Measurements from ENCODE around the gene MTX1.

Gene MTX1

DNA sequence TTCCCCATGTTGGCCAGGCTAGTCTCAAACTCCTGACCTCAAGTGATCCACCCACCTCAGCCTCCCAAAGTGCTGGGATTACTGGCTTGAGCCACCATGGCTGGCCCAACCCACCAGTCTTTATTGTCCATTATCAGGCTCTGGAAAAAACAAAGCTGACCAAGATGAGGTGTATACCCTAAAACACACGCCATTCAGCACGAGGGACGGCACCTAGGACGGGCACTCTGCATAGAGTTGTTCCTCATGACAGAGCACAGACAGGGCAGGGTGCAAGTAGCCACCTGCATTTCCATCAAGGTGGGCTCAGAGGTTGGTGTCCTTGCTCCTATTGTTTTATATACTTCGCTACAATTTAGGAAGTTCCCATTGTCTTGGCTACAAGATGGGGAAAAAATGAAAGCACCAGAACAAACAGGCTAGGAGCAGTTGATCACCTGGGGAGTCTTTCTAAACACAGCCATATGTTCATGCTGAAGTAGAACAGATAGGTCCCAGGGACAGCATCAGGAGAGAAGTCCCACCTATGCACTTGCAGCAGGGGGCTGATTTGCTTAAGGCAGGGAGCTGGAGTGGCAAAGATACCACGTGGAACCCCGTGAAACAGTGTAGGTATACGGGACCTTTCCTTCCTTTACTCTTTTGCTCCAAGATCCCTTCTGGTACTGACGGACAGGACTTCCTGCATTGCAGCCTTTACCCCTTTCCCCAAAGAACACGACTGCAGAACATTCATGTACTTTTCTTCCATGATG lies 39.9 kb upstream of the MTX1 start:
- H3K27me3 ChIP-seq (ENCODE audit: insufficient read depth, low read length), result no peaks in the 10 kb centered on the region
- H3K79me2 ChIP-seq (ENCODE audit: control insufficient read depth, insufficient read depth, low read length, unreplicated experiment), result peaks cover 16% of the 10 kb centered on the region
- H2AFZ ChIP-seq (ENCODE audit: low read length, unreplicated experiment), result no peak overlapping the region
- no peak overlapping the region for H3K4me3 ChIP-seq (ENCODE audit: low read depth, low read length)
- H3K27ac ChIP-seq (ENCODE audit: low read depth, low read length), result no peak overlapping the region
- H3K36me3 ChIP-seq (ENCODE audit: insufficient read depth, low read length), result no peaks in the 10 kb centered on the region
- peaks cover 6% of the 10 kb centered on the region for H3K4me1 ChIP-seq (ENCODE audit: control insufficient read depth, insufficient read depth, low read length, unreplicated experiment)

DNA sequence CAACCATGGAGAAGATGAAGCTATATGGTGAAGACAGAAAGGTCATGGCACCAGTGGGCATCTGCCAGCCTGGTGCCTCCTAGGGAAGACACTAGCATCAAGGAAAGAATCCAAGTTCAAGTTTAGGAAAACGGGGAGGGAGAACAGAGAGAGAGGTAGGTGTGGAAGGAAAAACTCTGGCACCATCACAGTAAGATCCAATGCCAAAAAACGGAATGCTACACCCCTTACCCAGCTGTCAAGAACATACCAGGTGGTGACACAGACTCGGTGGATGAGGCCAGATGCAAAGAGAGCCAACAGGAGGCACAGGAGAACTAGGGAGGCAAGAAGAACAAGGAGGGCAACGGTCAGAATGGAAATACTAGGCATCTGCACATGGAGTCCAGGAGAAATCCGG lies 39.0 kb upstream of the MTX1 start:
- H3K27me3 ChIP-seq (ENCODE audit: insufficient read depth, low read length), result no peaks in the 10 kb centered on the region
- H2AFZ ChIP-seq (ENCODE audit: low read length, unreplicated experiment), result no peak overlapping the region
- no peak overlapping the region for H3K4me3 ChIP-seq (ENCODE audit: low read depth, low read length)
- H3K27ac ChIP-seq (ENCODE audit: low read depth, low read length), result no peak overlapping the region
- H3K36me3 ChIP-seq (ENCODE audit: insufficient read depth, low read length), result no peaks in the 10 kb centered on the region
- peaks cover 23% of the 10 kb centered on the region for H3K79me2 ChIP-seq (ENCODE audit: control insufficient read depth, insufficient read depth, low read length, unreplicated experiment)
- H3K4me1 ChIP-seq (ENCODE audit: control insufficient read depth, insufficient read depth, low read length, unreplicated experiment), result peaks cover 6% of the 10 kb centered on the region

DNA sequence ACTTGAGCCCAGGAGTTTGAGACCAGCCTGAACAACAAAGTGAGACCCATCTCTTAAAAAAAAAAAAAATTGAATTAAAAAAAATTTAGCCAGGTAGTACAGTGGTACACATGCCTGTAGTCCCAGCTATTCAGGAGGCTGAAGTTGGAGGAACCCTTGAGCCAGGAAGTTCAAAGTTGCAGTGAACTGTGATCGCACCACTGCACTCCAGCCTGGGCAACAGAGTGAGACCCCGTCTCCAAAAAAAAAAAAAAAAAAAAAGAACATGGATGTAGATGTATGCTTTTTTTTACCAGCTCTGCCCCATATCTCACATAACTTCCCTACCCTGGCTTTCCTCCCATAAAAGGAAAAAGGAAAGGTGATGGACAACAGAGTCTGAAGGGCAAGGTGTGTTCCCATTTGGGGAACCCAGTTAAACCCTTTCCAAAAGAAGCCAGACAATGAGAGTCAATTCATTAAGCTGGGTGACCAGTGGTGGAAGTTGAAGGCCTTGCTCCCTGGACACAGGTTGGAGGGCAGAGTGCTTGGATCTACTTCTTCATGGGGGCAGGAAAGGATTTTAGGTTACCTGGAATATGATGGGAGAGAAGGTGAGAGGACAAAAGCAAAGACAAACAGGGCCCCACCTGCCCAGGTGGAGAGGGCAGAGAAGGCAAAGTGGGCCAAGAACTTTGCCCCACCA lies 38.3 kb upstream of the MTX1 start:
- Histone ChIP-seq H3K27me3 (ENCODE audit: insufficient read depth, low read length) (no peaks in the 10 kb centered on the region), H2AFZ (ENCODE audit: low read length, unreplicated experiment) (no peak overlapping the region), H3K4me3 (ENCODE audit: low read depth, low read length) (no peak overlapping the region), H3K27ac (ENCODE audit: low read depth, low read length) (no peak overlapping the region), H3K79me2 (ENCODE audit: control insufficient read depth, insufficient read depth, low read length, unreplicated experiment) (peaks cover 23% of the 10 kb centered on the region), H3K36me3 (ENCODE audit: insufficient read depth, low read length) (no peaks in the 10 kb centered on the region), H3K4me1 (ENCODE audit: control insufficient read depth, insufficient read depth, low read length, unreplicated experiment) (peaks cover 6% of the 10 kb centered on the region)

DNA sequence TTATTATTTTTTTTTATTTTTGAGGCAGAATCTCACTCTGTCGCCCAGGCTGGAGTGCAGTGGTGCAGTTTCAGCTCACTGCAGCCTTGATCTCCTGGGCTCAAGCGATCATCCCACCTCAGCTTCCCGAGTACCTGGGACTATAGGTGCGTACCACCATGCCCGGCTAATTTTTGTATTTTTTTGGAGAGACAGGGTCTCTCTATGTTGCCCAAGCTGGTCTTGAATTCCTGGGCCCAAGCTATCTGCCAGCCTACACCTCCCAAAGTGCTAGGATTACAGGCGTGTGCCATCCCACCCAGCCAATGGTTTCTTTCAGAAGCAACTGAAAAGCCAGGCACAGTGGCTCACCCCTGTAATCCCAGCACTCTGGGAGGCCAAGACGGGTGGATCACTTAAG lies 37.7 kb upstream of the MTX1 start:
- Histone ChIP-seq H3K4me1 (ENCODE audit: control insufficient read depth, insufficient read depth, low read length, unreplicated experiment) (peaks cover 6% of the 10 kb centered on the region), H3K36me3 (ENCODE audit: insufficient read depth, low read length) (no peaks in the 10 kb centered on the region), H3K27me3 (ENCODE audit: insufficient read depth, low read length) (no peaks in the 10 kb centered on the region), H3K4me3 (ENCODE audit: low read depth, low read length) (no peak overlapping the region), H3K27ac (ENCODE audit: low read depth, low read length) (no peak overlapping the region), H3K79me2 (ENCODE audit: control insufficient read depth, insufficient read depth, low read length, unreplicated experiment) (peaks cover 23% of the 10 kb centered on the region), H2AFZ (ENCODE audit: low read length, unreplicated experiment) (no peak overlapping the region)

DNA sequence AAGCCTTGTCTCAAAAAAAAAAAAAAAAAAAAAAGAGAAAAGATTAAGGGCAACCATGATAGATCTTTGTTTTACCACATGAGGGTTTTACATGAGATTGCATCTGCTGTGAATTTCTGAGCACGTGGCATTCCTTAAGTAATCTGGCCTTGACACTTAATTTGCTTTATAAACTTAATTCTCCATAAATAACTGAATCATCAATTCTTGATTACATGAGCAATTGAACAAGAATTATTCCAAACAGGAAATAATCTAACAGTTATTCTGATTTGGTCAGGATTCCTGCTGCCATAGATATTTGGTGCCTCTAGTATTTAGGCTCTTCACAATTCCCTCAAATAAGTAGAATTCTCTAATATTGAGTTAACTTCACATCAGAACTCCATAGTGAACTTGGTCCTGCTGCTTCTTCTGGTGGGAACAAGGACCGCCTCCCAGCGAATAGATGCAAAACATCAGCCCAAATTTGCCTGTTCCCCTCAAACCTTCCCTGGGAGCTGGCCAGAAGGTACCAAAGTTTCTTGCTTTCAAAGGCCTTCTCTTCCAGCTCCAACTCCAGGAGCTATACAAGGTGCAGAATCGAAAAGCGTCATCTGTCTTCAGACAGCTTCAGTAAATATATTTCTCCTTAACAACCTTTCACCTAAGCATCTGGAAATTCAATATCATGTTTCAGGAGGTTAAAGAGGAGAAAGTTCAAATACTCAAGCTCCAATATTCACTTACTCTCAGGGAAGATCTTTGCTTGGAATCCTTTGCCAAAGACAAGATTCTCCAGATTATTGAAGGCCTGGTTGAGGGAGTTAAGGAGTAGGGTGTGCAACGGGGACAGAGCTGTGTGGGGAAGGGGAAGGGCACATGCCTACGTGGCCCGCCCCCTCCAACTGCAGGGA lies 36.4 kb upstream of the MTX1 start:
- peaks cover 23% of the 10 kb centered on the region for H3K79me2 ChIP-seq (ENCODE audit: control insufficient read depth, insufficient read depth, low read length, unreplicated experiment)
- H3K36me3 ChIP-seq (ENCODE audit: insufficient read depth, low read length), result no peaks in the 10 kb centered on the region
- H3K4me3 ChIP-seq (ENCODE audit: low read depth, low read length), result peak overlapping the region; percentile 83
- H3K27ac ChIP-seq (ENCODE audit: low read depth, low read length), result peak overlapping the region; percentile 71
- H3K27me3 ChIP-seq (ENCODE audit: insufficient read depth, low read length), result no peaks in the 10 kb centered on the region
- peak overlapping the region; percentile 36 for H2AFZ ChIP-seq (ENCODE audit: low read length, unreplicated experiment)
- peaks cover 6% of the 10 kb centered on the region for H3K4me1 ChIP-seq (ENCODE audit: control insufficient read depth, insufficient read depth, low read length, unreplicated experiment)

DNA sequence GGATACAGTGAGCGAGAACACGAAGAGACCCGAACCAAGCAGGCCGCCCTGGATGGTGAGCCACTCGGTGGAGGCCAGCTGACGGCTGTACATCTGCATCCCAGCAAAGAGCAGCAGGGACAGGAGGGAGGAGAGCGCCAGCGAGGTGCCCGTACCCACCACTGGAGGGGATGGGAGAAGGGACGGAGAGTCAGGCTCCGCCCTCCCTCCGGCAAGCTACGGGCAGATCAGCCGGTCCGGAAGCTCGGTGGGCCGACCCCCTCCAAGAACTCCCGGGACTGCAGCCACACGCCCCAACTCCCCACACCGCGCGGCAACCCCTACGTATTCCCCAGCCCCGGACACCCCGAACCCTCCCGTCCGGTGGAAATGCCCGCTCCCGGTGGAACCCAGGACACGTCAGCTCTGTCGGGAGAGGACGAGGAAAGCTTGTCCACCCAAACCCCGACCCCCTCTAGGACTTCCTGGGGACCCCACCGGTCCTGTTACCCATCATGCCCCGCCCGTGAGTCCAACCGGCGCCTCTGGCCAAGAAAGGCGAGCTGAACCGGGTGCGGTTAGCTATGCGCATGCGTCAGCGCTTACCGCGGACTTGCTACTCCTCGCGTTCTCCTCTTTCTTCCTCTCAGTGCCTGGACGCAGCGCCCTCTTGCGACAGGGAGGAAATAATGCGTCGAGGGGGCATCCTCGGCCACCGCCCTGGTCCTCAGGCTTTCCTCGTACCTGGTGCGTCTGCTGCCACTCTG lies 35.6 kb upstream of the MTX1 start, which contains the start of gene KRTCAP2:
TSS of gene KRTCAP2 (minus strand) at position 573 of the 746 bp plus-strand sequence. CDS start at position 493, 80 bp downstream.
- Histone ChIP-seq H3K79me2 (ENCODE audit: control insufficient read depth, insufficient read depth, low read length, unreplicated experiment) (peaks cover 23% of the 10 kb centered on the region), H3K4me1 (ENCODE audit: control insufficient read depth, insufficient read depth, low read length, unreplicated experiment) (peaks cover 6% of the 10 kb centered on the region), H3K4me3 (ENCODE audit: low read depth, low read length) (peak within 1 kb of the TSS; percentile 83), H3K36me3 (ENCODE audit: insufficient read depth, low read length) (no peaks in the 10 kb centered on the region), H2AFZ (ENCODE audit: low read length, unreplicated experiment) (peak within 1 kb of the TSS; percentile 89), H3K27ac (ENCODE audit: low read depth, low read length) (peak within 1 kb of the TSS; percentile 71), H3K27me3 (ENCODE audit: insufficient read depth, low read length) (no peaks in the 10 kb centered on the region)

DNA sequence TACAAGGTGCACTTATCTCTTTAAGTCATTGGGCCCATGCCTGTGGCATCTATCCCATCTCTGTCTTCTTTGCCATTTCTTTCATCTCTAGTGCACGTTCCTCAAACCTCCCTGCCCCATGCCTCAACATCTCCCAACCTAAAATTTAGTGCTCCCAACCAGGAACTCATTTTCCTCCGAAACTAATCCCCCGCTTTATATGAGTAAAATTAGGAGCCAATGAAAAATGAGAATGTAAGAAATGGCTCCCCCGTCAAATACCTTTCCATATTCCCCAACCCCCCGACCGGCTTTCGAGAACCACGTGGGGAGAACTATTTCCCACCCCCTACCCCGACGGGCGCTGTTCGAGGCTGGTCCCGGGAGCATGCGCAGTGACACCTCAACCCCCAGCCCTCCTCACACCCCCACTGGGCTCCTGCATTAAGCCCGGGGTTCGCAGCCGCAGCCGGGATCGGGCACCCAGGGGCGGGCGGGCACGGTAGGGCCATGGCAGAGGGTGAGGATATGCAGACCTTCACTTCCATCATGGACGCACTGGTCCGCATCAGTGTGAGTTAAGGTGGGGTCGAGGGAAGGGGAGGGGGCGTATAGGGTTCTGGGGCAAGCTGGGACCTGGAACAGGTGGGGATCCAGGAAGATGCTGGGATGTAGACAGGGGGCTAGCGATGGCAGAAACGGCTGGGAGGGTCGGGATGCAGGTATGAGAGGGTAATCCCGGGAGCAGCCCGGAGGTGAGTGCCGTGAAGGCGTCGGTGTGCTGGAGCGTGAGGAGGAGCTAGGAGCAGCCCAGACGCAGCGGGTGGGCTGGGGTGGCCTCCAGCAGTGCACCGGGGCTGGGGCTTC lies 34.8 kb upstream of the MTX1 start, which contains the start of gene TRIM46:
TSS of gene TRIM46 (plus strand) at position 372 of the 846 bp plus-strand sequence. CDS start at position 490, 118 bp downstream.
- H3K27me3 ChIP-seq (ENCODE audit: insufficient read depth, low read length), result no peaks in the 10 kb centered on the region
- H2AFZ ChIP-seq (ENCODE audit: low read length, unreplicated experiment), result peak within 1 kb of the TSS; percentile 89
- H3K4me1 ChIP-seq (ENCODE audit: control insufficient read depth, insufficient read depth, low read length, unreplicated experiment), result peaks cover 6% of the 10 kb centered on the region
- peaks cover 23% of the 10 kb centered on the region for H3K79me2 ChIP-seq (ENCODE audit: control insufficient read depth, insufficient read depth, low read length, unreplicated experiment)
- peak within 1 kb of the TSS; percentile 83 for H3K4me3 ChIP-seq (ENCODE audit: low read depth, low read length)
- H3K27ac ChIP-seq (ENCODE audit: low read depth, low read length), result peak within 1 kb of the TSS; percentile 71
- no peaks in the 10 kb centered on the region for H3K36me3 ChIP-seq (ENCODE audit: insufficient read depth, low read length)

DNA sequence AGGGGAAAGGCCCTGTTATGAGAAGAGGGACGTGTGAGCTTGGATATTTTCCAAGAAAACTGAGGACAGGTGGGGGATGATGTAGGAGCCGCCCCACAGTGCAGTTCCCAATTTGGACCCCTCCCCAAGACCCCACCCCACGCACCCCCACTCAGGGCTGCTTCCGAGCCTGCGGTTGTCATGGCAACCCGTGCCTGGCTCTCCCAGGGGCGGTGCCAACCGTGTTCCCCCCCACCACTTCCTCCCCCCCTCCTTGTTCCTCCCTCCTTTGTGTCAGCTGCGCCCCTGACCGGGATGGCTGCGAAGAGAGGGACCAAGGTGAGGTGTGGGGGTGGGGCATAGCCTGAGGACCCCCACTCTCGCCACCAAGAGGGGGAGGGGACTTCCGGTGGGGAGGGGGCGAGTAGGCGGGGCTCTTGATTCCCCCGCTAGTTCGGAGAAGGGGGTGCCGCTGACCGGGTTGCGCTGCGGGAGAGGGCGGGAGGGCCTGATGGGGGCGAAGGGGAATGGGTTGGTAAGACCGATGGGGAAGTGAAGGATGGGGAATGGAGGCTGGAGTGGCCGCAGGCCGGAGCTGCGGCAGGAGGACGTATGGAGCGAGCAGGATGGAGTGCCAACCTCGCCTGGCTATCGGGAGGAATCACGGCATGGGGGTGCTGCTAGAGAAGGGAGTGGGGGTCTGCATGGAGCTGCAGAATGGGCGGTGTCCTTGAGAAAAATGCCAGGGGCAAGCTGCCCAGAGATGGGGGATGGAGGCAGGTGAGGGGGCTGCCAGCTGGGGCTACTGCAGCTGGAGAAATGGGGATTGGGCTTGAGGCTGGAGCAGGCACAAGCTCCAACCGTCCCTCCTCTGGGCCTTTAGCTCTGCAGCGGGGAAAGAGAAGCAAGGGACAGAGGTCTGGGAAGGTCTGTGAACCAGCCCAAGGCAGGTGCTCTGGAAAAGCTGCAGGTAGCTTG lies 33.9 kb upstream of the MTX1 start:
- peak overlapping the region; percentile 89 for H2AFZ ChIP-seq (ENCODE audit: low read length, unreplicated experiment)
- H3K36me3 ChIP-seq (ENCODE audit: insufficient read depth, low read length), result no peaks in the 10 kb centered on the region; the same call in 1 of the 2 replicates
- H3K4me3 ChIP-seq (ENCODE audit: low read depth, low read length), result peak overlapping the region; percentile 83
- H3K79me2 ChIP-seq (ENCODE audit: control insufficient read depth, insufficient read depth, low read length, unreplicated experiment), result peaks cover 23% of the 10 kb centered on the region
- H3K27me3 ChIP-seq (ENCODE audit: insufficient read depth, low read length), result no peaks in the 10 kb centered on the region
- H3K27ac ChIP-seq (ENCODE audit: low read depth, low read length), result no peak overlapping the region
- peaks cover 6% of the 10 kb centered on the region for H3K4me1 ChIP-seq (ENCODE audit: control insufficient read depth, insufficient read depth, low read length, unreplicated experiment)

All from ACC112 (cell line).